GM12801 (cell line): ENCODE measurements around the gene PTPRZ1.

Experiments
- TF ChIP-seq, protein P1 (sequence below): IDR thresholded peaks from one replicate; pipeline ENCODE4 v1.5.1; 2011; ENCODE audit warnings: control low read depth; ENCODE audit not compliant: insufficient read length; ENCODE audit errors: extremely low read depth

PTPRZ1 gene

DNA sequence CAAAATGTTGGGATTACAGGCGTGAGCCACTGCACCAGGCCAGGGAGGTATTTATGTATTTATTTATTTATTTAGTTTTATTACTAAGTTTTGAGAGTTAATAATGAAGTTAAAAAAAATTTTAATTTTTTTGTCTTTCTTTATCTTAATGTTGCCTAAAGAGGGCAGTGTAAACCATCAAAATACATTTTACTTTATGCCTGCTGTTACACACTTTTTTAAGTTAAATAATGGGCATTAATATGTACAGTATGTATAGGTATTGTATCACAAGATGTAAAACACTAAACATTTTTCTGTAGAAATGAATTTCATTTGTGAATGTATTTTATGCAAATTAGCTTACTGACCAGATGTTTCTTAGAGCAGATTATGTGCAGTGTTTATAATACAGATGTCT, 141.7 kb downstream of the PTPRZ1 start:
- TF ChIP-seq, protein P1, sequence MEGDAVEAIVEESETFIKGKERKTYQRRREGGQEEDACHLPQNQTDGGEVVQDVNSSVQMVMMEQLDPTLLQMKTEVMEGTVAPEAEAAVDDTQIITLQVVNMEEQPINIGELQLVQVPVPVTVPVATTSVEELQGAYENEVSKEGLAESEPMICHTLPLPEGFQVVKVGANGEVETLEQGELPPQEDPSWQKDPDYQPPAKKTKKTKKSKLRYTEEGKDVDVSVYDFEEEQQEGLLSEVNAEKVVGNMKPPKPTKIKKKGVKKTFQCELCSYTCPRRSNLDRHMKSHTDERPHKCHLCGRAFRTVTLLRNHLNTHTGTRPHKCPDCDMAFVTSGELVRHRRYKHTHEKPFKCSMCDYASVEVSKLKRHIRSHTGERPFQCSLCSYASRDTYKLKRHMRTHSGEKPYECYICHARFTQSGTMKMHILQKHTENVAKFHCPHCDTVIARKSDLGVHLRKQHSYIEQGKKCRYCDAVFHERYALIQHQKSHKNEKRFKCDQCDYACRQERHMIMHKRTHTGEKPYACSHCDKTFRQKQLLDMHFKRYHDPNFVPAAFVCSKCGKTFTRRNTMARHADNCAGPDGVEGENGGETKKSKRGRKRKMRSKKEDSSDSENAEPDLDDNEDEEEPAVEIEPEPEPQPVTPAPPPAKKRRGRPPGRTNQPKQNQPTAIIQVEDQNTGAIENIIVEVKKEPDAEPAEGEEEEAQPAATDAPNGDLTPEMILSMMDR, result no peak

DNA sequence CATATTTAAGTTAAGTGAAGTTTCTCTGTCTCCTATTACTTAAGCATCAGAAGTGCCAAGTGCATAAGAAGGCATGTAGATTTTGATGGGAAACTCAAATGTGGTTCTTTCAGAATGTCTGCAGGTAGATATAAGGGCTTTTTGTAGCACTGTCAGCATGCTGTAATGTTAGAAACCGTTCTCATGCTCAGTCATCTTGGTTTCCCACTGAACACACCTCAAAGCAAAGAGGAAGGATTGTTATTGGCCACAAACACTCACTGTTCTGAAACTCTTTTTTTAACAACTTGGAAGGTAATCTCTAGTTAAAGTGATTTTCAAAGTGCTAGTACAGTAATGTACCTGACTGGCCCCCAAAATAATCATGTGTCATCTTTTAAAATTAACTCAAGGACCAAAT, 145.1 kb downstream of the PTPRZ1 start:
- TF ChIP-seq, protein P1, result no peak

GRCh38 chr7:122027058-122027457, 154.1 kb downstream of the PTPRZ1 start:
- TF ChIP-seq, protein P1, result no peak

DNA sequence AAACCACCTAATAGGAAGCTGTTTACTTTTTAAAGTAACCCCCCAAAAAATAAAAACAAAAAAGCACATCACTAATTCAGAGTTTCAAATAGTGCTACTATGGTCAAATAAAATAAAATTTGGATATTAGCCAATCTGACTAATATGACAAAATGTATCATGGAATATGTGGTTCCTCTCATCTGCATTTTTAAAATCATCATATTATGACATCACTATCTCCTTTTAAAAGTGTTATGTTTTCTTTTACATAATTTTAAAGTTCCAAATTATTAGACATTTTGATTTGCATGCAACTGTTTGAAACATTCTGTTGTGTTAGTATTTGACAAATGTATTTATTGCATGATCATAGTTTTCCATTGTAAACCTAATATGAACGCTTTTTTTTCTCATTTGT, 160.7 kb downstream of the PTPRZ1 start:
- TF ChIP-seq, protein P1, result no peak

GRCh38 chr7:122035876-122036275, 162.9 kb downstream of the PTPRZ1 start:
- TF ChIP-seq, protein P1, result no peak

DNA sequence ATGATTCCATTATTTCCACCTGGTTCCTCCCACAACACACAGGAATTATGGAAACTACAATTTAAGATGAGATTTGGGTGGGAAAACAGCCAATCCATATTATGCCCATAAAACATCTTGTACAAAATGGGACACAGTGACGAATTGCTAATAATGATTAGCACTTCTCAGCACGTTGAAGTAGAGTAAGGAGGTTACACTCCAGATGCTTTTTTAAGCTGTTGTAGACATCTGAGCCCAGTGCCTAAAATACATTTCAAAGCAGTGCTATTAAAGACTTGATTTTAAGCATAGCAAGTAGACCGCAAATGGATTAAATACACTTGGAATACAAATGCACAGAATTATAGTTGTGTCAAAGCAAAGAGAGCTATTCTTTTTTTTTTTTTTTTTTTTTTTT, 165.2 kb downstream of the PTPRZ1 start:
- TF ChIP-seq, protein P1, result no peak

DNA sequence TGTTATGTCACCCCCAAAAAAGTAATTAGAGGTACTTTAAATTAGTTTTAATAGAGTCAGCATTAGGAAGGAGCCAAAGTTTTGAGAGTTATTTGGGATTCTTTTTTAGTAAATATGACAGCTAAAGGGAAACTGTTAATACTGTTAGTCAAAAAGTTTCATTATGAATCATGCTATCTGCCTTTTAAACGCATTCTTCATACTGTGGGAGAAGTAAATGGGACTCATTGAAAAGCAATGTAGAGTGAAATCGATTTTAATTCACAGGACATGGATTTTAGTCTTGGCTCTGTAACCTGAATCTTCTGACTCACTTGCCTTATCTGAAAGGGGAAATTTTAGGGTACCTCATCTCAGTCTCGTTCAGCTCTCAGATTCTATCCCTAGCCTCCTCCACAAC, 165.9 kb downstream of the PTPRZ1 start:
- TF ChIP-seq, protein P1, result no peak

GRCh38 chr7:122040147-122040546, 167.2 kb downstream of the PTPRZ1 start:
- TF ChIP-seq, protein P1, result no peak
